Endodermal cell (in vitro differentiated cells): ENCODE measurements around the gene CDC42BPG. TPM values are rescaled to one million over a fixed set of nuclear protein-coding genes. Genes with fewer than 3 reads are reported as not detected.
A peak's percentile ranks its signal among the peaks of the same experiment; 100 is the strongest.
"Not testable (repeated sequence)": the region's sequence is repeated elsewhere in the genome, so short reads cannot be mapped to it uniquely, and the experiment has no call there.

ENCODE experiments used
- DNase-seq: peaks from one replicate; pipeline ENCODE4 v3.0.0-alpha.2; 2017
- H3K27ac ChIP-seq: 2 replicates; pipeline ENCODE4 v1.5.1; 2013; ENCODE audit warnings: mild to moderate bottlenecking, low read depth, low read length, moderate library complexity
- H3K27me3 ChIP-seq: 2 replicates; pipeline ENCODE4 v1.6.1; 2013; ENCODE audit warnings: mild to moderate bottlenecking, low read length, moderate library complexity; ENCODE audit not compliant: insufficient read depth, control insufficient read depth, poor library complexity, severe bottlenecking
- H3K36me3 ChIP-seq: 2 replicates; pipeline ENCODE4 v1.7.0; 2013; ENCODE audit warnings: mild to moderate bottlenecking, low read length, moderate library complexity; ENCODE audit not compliant: control insufficient read depth, insufficient read depth
- H3K4me1 ChIP-seq: one replicate; pipeline ENCODE4 v1.7.0; 2013; ENCODE audit warnings: low read length; ENCODE audit not compliant: control insufficient read depth, insufficient read depth
- H3K4me3 ChIP-seq: 2 replicates; pipeline ENCODE4 v1.5.1; 2013; ENCODE audit warnings: mild to moderate bottlenecking, low read length, moderate library complexity
- H3K9ac ChIP-seq: 2 replicates; pipeline ENCODE4 v1.6.1; 2013; ENCODE audit warnings: mild to moderate bottlenecking, low read length, moderate library complexity; ENCODE audit not compliant: poor library complexity, severe bottlenecking; ENCODE audit errors: extremely low read depth
- H3K9me3 ChIP-seq: 2 replicates; pipeline ENCODE4 v1.6.1; 2013; ENCODE audit warnings: mild to moderate bottlenecking, low read length, moderate library complexity; ENCODE audit not compliant: control insufficient read depth
- H3K27ac Mint-ChIP-seq: 2 replicates; pipeline ENCODE4 v1.8.0; 2020; ENCODE audit warnings: mixed read lengths
- H3K27me3 Mint-ChIP-seq: 2 replicates; pipeline ENCODE4 v1.8.0; 2021; ENCODE audit warnings: mild to moderate bottlenecking, mixed read lengths; ENCODE audit not compliant: insufficient read depth
- H3K36me3 Mint-ChIP-seq: 2 replicates; pipeline ENCODE4 v1.8.0; 2020; ENCODE audit warnings: low read depth, mixed read lengths
- H3K4me1 Mint-ChIP-seq: 2 replicates; pipeline ENCODE4 v1.8.0; 2020; ENCODE audit warnings: mixed read lengths
- H3K4me3 Mint-ChIP-seq: 2 replicates; pipeline ENCODE4 v1.8.0; 2020; ENCODE audit warnings: mild to moderate bottlenecking, moderate library complexity, mixed read lengths
- H3K9me3 Mint-ChIP-seq: 2 replicates; pipeline ENCODE4 v1.8.0; 2020; ENCODE audit warnings: mild to moderate bottlenecking, mixed read lengths
- WGBS, 2 experiments: methylation state at CpG; one replicate each; pipeline versions ENCODE4 v1.1.5 to v1.1.7; 2013; ENCODE audit warnings: missing lambda C conversion rate in 2 of 2, mixed read lengths in 1 of 2; ENCODE audit not compliant: insufficient coverage in 1 of 2, insufficient read length in 1 of 2; 5-methylcytosine and 5-hydroxymethylcytosine counted together
- total RNA-seq, 2 donors: library from RNA; stranded (reverse); fragmentation: NEBNext Ultra II Directional in 1 of 2; extraction: Animal tissue kit (Norgen Biotek cat#: 25700) in 1 of 2; gene quantifications; 2 replicates in 1 of 2; 3 replicates in 1 of 2; pipeline ENCODE4 v1.2.1, GENCODE V29; 2021
- TF ChIP-seq, protein P1 (sequence below): fragments of 200-600 bp; sonication (generic); conservative IDR thresholded peaks from 2 replicates; pipeline ENCODE4 v1.5.0; 2021; ENCODE audit warnings: antibody characterized with exemption, mild to moderate bottlenecking

CDC42BPG gene
- total RNA-seq, 2 donors from 2014 or later: 11.1 to 12.6 TPM

DNA sequence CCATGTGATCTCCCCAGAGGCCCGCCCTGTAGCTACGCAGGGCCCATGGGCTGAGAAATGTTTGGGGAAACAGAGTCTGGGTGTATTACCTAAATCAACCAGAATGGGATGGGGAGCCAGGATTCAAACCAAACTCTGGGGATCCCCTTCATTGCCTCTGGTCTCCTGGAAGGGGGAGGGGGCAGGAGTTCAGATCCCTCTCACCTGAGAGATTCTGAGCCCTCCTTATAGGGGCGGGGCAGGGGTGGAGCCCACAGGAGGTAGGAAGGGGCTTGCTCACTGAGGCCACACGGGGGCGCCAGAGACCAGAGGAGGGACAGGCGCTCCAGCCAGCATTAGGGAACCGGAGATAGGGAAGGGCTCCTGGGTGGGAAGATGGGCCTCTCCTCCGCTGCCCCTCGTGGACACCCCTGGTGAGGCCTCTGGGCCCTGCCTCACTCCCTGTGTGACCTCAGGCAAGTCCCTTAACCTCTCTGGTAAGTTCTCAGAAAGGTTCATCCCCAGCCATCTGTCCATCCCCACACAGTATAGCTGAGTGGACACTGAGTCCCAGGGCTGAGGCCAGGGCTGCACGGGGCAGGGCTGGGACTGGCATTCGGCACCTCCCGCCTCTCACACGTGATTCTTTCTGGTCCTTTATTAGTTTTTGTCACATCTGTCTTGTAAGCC lies 2.7 kb upstream of the CDC42BPG start:
- Mint-ChIP-seq H3K27me3 (no peaks in the 10 kb centered on the region), H3K4me1 (peaks cover 35% of the 10 kb centered on the region), H3K27ac (no peak overlapping the region), H3K4me3 (no peak overlapping the region), H3K9me3 (no peaks in the 10 kb centered on the region), H3K36me3 (no peaks in the 10 kb centered on the region)
- WGBS, 2 experiments: 43 to 65% methylated on average over 4 to 13 of the region's 13 CpGs
- peak; percentile 99 for DNase-seq
- Histone ChIP-seq H3K27ac (no peak overlapping the region), H3K9me3 (no peaks in the 10 kb centered on the region), H3K4me1 (peaks cover 5% of the 10 kb centered on the region), H3K4me3 (no peak overlapping the region), H3K9ac (no peak overlapping the region), H3K27me3 (no peaks in the 10 kb centered on the region), H3K36me3 (no peaks in the 10 kb centered on the region)
- TF ChIP-seq, protein P1, sequence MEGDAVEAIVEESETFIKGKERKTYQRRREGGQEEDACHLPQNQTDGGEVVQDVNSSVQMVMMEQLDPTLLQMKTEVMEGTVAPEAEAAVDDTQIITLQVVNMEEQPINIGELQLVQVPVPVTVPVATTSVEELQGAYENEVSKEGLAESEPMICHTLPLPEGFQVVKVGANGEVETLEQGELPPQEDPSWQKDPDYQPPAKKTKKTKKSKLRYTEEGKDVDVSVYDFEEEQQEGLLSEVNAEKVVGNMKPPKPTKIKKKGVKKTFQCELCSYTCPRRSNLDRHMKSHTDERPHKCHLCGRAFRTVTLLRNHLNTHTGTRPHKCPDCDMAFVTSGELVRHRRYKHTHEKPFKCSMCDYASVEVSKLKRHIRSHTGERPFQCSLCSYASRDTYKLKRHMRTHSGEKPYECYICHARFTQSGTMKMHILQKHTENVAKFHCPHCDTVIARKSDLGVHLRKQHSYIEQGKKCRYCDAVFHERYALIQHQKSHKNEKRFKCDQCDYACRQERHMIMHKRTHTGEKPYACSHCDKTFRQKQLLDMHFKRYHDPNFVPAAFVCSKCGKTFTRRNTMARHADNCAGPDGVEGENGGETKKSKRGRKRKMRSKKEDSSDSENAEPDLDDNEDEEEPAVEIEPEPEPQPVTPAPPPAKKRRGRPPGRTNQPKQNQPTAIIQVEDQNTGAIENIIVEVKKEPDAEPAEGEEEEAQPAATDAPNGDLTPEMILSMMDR: peak; percentile 99

DNA sequence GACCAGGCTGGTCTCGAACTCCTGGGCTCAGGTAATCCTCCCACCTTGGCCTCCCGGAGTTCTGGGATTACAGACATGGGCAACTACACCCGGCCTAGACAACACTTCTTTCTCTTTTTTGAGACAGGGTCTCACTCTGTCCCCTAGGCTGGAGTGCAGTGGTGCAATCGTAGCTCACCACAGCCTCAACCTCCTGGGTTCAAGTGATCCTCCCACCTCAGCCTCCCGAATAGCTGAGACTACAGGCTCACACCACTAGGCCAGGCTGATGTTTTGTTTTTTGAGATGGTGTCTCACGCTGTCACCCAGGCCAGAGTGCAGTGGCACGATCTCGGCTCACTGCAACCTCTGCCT lies 1.3 kb upstream of the CDC42BPG start:
- H3K9me3 ChIP-seq, H3K9ac ChIP-seq, H3K9me3 Mint-ChIP-seq, H3K36me3 ChIP-seq, H3K27me3 Mint-ChIP-seq, H3K4me1 ChIP-seq, H3K27me3 ChIP-seq, H3K27ac ChIP-seq, H3K36me3 Mint-ChIP-seq, H3K4me3 ChIP-seq, H3K27ac Mint-ChIP-seq, DNase-seq: not testable (repeated sequence)
- H3K4me3 Mint-ChIP-seq: peak overlapping the region; percentile 74
- WGBS, 2 experiments: 87 to 89% methylated on average over 7 to 8 of the region's 8 CpGs
- peaks cover 25% of the 10 kb centered on the region for H3K4me1 Mint-ChIP-seq

- Histone ChIP-seq H3K4me3 (peak overlapping the region; percentile 82), H3K27ac (no peak overlapping the region), H3K27me3 (no peaks in the 10 kb centered on the region), H3K9ac (no peak overlapping the region), H3K9me3 (no peaks in the 10 kb centered on the region), H3K4me1 (peaks cover 5% of the 10 kb centered on the region), H3K36me3 (no peaks in the 10 kb centered on the region)
- peaks cover 25% of the 10 kb centered on the region for H3K4me1 Mint-ChIP-seq
- peak overlapping the region; percentile 74 for H3K27ac Mint-ChIP-seq
- no peaks in the 10 kb centered on the region for H3K9me3 Mint-ChIP-seq
- no peaks in the 10 kb centered on the region for H3K36me3 Mint-ChIP-seq
- WGBS, 2 experiments: 30 to 85% methylated on average over 2 to 9 of the region's 9 CpGs
- TF ChIP-seq, protein P1: no peak
- H3K27me3 Mint-ChIP-seq: no peaks in the 10 kb centered on the region
- DNase-seq: no peak
- peak overlapping the region; percentile 74 for H3K4me3 Mint-ChIP-seq
These were observed 799 bp upstream of the CDC42BPG start for GRCh38 chr11:64845129-64845775.
